OCI-LY3 (cell line): ENCODE results near the gene RFX4.

Source experiments
- H2AFZ ChIP-seq: fragments of 200-600, 300-600 bp; shearing (Covaris generic); 2 replicates; pipeline ENCODE4 v1.6.0; 2014; ENCODE audit warnings: antibody characterized with exemption, low read depth, low read length
- H3K27ac ChIP-seq: fragments of 200-600, 300-600 bp; sonication (generic); 2 replicates; pipeline ENCODE4 v1.5.1; 2014; ENCODE audit warnings: mild to moderate bottlenecking, low read length, moderate library complexity, mixed read lengths
- H3K27me3 ChIP-seq: fragments of 200-600, 300-600 bp; sonication (generic); 2 replicates; pipeline ENCODE4 v1.6.1; 2014; ENCODE audit warnings: low read depth, low read length, mixed read lengths
- H3K36me3 ChIP-seq: fragments of 200-600, 300-600 bp; sonication (generic); replicated peaks from 2 replicates; pipeline ENCODE3; 2014; ENCODE audit warnings: low read depth, low read length, mixed read lengths
- H3K4me1 ChIP-seq: fragments of 300-600, 200-600 bp; sonication (generic); 2 replicates; pipeline ENCODE4 v1.6.1; 2014; ENCODE audit warnings: low read length, mixed read lengths
- H3K4me2 ChIP-seq: fragments of 200-600, 300-600 bp; sonication (generic); 2 replicates; pipeline ENCODE4 v1.6.1; 2014; ENCODE audit warnings: low read length, mixed read lengths
- H3K4me3 ChIP-seq: fragments of 300-600, 200-600 bp; sonication (generic); 2 replicates; pipeline ENCODE4 v1.5.1; 2014; ENCODE audit warnings: antibody characterized with exemption, mild to moderate bottlenecking, low read length, moderate library complexity
- H3K79me2 ChIP-seq: fragments of 300-600, 200-600 bp; shearing (Covaris generic); 2 replicates; pipeline ENCODE4 v1.6.1; 2014; ENCODE audit warnings: mild to moderate bottlenecking, low read length, mixed read lengths
- H3K9ac ChIP-seq: fragments of 300-600, 200-600 bp; shearing (Covaris generic); 2 replicates; pipeline ENCODE4 v1.6.0; 2014; ENCODE audit warnings: mild to moderate bottlenecking, low read length, moderate library complexity
- H3K9me3 ChIP-seq: fragments of 200-600, 300-600 bp; shearing (Covaris generic); 2 replicates; pipeline ENCODE4 v1.6.1; 2014; ENCODE audit warnings: low read length, mixed read lengths; ENCODE audit not compliant: insufficient read depth
- H4K20me1 ChIP-seq: fragments of 200-600, 300-600 bp; sonication (generic); 2 replicates; pipeline ENCODE4 v1.6.1; 2016; ENCODE audit warnings: low read length, mixed read lengths; ENCODE audit not compliant: insufficient read depth
- CTCF ChIP-seq: fragments of 200-600, 300-600 bp; sonication (generic); IDR thresholded peaks from 2 replicates; pipeline ENCODE4 v1.5.1; 2014; ENCODE audit warnings: antibody characterized with exemption, low read length, low read depth
- EZH2phosphoT487 ChIP-seq: fragments of 200-600 bp; shearing (Covaris generic); IDR thresholded peaks from 2 replicates; pipeline ENCODE4 v1.6.1; 2018; ENCODE audit warnings: antibody characterized with exemption, mixed run types, low read depth

The RFX4 gene

GRCh38 chr12:106719879-106720278 lies 137.1 kb downstream of the RFX4 start:
- H4K20me1 ChIP-seq: no peaks in the 10 kb centered on the region
- no peaks in the 10 kb centered on the region for H3K79me2 ChIP-seq
- H3K4me1 ChIP-seq: 0 out of 2 replicates have a peak, but pooled peaks cover 5% of the 10 kb centered on the region
- no peak overlapping the region for H3K27ac ChIP-seq
- no peak overlapping the region for H2AFZ ChIP-seq
- no peaks in the 10 kb centered on the region for H3K9me3 ChIP-seq
- no peak overlapping the region for H3K9ac ChIP-seq
- peaks cover 42% of the 10 kb centered on the region for H3K27me3 ChIP-seq
- H3K36me3 ChIP-seq: no peaks in the 10 kb centered on the region
- H3K4me2 ChIP-seq: no peak overlapping the region
- no peak overlapping the region for H3K4me3 ChIP-seq
- TF ChIP-seq EZH2phosphoT487 (no peak), CTCF (no peak)

- Histone ChIP-seq H3K4me2 (no peak overlapping the region), H3K4me1 (0 out of 2 replicates have a peak, but pooled peaks cover 5% of the 10 kb centered on the region), H4K20me1 (no peaks in the 10 kb centered on the region), H3K27ac (no peak overlapping the region), H3K9me3 (no peaks in the 10 kb centered on the region), H3K79me2 (no peaks in the 10 kb centered on the region), H2AFZ (no peak overlapping the region), H3K27me3 (peaks cover 42% of the 10 kb centered on the region), H3K36me3 (no peaks in the 10 kb centered on the region), H3K9ac (no peak overlapping the region), H3K4me3 (no peak overlapping the region)
- TF ChIP-seq EZH2phosphoT487: no peak
- no peak for TF ChIP-seq CTCF
Measured at GRCh38 chr12:106720696-106721095, 137.9 kb downstream of the RFX4 start.

- H3K9me3 ChIP-seq: no peaks in the 10 kb centered on the region
- H3K4me3 ChIP-seq: no peak overlapping the region
- H3K27me3 ChIP-seq: peaks cover 42% of the 10 kb centered on the region
- no peak overlapping the region for H3K9ac ChIP-seq
- no peaks in the 10 kb centered on the region for H3K36me3 ChIP-seq
- H3K27ac ChIP-seq: no peak overlapping the region
- no peak for TF ChIP-seq EZH2phosphoT487
- TF ChIP-seq CTCF: no peak
- H3K4me1 ChIP-seq: 0 out of 2 replicates have a peak, but pooled peaks cover 5% of the 10 kb centered on the region
- H3K79me2 ChIP-seq: no peaks in the 10 kb centered on the region
- no peak overlapping the region for H3K4me2 ChIP-seq
- H4K20me1 ChIP-seq: no peaks in the 10 kb centered on the region
- no peak overlapping the region for H2AFZ ChIP-seq
Measured at GRCh38 chr12:106721915-106722314, 139.1 kb downstream of the RFX4 start.

GRCh38 chr12:106722837-106723236 lies 140.0 kb downstream of the RFX4 start:
- Histone ChIP-seq H3K79me2 (no peaks in the 10 kb centered on the region), H3K9me3 (no peaks in the 10 kb centered on the region), H3K4me3 (no peak overlapping the region), H3K36me3 (no peaks in the 10 kb centered on the region), H3K4me2 (no peak overlapping the region), H4K20me1 (no peaks in the 10 kb centered on the region), H3K27me3 (peaks cover 42% of the 10 kb centered on the region), H3K4me1 (0 out of 2 replicates have a peak, but pooled peaks cover 5% of the 10 kb centered on the region), H3K27ac (no peak overlapping the region), H2AFZ (no peak overlapping the region), H3K9ac (no peak overlapping the region)
- no peak; the same call in 1 of the 2 replicates for TF ChIP-seq CTCF
- no peak for TF ChIP-seq EZH2phosphoT487
